NCI-H2196 treated with DMSO at 0.1 percent for 48 hours (cell line): ENCODE measurements around the gene HYOU1.
"Not testable (repeated sequence)": the region's sequence is repeated elsewhere in the genome, so short reads cannot be mapped to it uniquely, and the experiment has no call there.

Experiments
- DNase-seq: peaks from one replicate; lab custom pipeline; 2025; ENCODE audit not compliant: unreplicated experiment; lab: John Stamatoyannopoulos, UW

HYOU1 gene, protein sequence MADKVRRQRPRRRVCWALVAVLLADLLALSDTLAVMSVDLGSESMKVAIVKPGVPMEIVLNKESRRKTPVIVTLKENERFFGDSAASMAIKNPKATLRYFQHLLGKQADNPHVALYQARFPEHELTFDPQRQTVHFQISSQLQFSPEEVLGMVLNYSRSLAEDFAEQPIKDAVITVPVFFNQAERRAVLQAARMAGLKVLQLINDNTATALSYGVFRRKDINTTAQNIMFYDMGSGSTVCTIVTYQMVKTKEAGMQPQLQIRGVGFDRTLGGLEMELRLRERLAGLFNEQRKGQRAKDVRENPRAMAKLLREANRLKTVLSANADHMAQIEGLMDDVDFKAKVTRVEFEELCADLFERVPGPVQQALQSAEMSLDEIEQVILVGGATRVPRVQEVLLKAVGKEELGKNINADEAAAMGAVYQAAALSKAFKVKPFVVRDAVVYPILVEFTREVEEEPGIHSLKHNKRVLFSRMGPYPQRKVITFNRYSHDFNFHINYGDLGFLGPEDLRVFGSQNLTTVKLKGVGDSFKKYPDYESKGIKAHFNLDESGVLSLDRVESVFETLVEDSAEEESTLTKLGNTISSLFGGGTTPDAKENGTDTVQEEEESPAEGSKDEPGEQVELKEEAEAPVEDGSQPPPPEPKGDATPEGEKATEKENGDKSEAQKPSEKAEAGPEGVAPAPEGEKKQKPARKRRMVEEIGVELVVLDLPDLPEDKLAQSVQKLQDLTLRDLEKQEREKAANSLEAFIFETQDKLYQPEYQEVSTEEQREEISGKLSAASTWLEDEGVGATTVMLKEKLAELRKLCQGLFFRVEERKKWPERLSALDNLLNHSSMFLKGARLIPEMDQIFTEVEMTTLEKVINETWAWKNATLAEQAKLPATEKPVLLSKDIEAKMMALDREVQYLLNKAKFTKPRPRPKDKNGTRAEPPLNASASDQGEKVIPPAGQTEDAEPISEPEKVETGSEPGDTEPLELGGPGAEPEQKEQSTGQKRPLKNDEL

DNA sequence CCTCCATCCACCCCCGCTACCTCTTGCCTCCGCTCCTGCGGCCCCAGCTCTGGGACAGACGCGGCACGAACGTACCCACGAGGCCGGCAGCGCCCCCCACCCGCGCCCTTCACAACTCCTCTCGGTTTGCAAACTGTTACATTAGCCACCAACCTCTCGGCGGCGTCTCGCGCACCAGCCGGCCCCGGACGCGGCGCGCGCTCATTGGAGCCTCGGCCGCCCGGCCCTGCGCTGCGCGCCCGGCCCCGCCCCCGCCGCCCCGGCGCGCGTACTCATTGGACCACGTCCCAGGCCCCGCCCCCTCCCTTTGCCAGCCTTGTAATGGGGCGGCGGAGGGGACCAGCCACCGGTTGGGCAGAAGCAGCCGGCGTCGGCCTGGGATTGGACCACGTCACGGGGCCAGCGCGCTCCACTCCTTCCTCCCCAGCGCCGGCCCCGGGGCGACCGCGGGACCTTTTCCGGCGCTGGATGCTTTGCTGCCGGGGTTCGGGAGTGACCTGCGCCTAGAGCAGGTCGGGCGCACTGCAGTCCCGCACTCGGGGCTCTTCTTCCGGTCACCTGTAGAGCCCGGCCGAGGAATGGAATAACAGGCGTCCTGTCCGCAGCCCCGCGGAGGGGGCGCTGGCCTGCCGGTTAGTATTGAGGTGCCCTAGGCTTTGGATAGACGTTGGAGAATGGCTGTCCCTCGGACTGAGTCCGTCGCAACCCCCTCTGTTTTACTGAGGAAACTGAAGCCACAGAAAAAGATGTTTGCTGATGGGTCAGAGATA is at the start of gene HYOU1:
TSS of gene HYOU1 (minus strand) at position 206 of the 770 bp plus-strand sequence. CDS start 1,045 bp downstream, outside the sequence.
- peak; percentile 95 for DNase-seq

DNA sequence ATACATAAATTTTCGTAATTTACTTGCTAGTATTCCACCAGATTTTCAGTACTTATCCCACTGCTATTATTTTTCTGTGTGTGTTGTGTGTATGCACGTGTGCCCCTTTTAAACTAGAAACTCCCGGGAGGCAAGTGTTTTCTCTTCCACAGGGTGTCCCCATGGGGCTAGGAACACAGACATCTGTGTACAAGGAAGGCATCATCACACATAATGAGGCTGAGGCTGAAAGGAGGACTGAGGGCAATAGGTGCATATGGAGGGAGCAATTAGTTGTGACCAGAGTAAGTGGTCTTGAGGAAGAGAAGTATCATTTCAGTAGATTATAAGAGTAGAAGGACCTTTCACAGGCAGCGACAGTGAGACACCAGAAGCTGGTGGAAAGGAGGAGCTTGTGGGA is 46.8 kb upstream of the HYOU1 start:
- no peak for DNase-seq

DNA sequence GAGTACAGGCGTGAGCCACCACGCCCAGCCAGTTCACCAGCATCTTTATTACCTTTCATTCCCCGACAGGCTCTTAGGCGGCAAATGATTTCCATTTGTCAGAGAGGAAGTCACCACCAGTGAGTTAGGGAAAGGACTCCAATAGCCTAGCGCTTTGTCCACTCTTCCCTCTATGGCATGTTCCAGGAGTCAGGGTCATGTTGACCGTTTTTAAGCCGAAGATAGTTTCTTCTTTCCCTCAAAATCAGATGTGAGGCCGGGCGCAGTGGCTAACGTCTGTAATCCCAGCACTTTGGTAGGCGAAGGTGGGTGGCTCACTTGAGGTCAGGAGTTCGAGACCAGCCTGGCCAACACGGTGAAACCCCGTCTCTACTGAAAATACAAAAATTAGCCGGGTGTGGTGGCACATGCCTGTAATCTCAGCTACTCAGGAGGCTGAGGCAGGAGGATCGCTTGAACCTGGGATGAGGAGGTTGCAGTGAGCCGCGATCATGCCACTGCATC is 46.2 kb upstream of the HYOU1 start:
- DNase-seq, result not testable (repeated sequence)

DNA sequence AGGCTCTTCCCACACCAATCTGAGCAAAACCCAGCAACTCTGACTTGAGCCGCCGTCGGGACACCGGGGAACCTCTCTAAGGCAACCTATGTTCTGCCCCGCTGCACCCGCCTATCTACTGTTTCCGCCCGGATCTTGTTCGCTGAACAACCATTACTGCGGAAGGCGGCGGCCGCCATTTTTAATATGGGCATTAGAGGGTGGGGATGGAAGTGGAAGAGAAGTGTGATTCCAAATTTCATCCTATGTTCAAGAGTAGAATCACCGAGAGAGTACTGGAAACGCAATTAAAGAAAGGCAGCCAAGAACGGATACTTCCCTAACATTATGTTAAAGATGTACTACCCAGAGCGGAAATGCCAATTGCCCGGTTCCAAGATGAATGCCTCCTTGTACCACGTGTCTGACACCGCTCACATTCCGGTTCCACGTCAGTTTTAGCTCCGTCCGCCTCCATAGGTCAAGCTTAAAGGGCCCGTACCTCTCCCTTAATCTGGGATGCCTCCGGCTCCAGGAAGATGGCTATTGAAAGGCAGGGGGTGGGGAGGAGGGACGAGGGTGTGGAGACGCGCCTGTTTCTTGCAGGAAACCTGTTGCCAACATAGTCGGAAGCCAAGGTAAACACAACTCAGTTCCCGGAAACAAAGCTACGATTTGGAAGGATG is 44.9 kb upstream of the HYOU1 start, which contains the start of gene DPAGT1:
TSS of gene DPAGT1 (minus strand) at position 95 of the 665 bp plus-strand sequence. CDS start 198 bp downstream, outside the sequence.
- peak; percentile 95 for DNase-seq

DNA sequence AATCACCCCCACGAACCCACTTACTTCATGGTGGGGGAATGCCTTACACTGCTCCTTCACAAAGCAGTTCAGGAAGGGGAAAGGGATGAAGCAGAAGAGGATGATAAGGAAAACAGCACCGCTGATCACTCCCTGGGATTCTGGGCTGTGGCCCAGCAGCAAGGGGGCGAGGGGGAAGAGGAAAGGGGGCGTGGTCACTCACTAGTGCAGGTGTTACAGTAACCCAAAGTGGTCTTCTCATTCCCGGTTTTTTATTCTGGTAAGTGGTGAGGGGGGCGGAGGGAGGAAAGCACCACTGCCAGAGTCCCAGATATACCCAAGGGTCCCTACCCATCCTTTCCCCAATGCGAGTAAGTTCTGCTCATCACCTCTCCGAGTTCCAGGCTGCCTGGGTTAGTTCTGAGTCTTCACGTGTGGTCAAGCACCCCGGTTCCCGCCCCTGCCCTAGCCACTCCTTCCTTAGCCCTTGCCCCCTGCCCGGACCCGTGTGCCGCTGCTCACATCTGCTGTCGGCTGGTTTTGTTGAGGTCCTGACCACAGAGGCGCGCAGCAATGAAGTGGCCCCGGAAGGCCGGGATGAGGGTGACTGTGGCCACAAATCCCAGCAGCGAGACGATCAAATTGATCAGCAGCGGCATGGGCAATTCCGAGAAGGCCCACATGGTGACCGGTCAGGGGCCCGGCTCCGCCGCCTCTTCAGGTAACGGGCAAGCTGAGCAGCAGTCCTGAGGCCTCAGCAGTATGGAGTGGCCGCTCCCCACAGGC is 44.2 kb upstream of the HYOU1 start:
- no peak for DNase-seq

DNA sequence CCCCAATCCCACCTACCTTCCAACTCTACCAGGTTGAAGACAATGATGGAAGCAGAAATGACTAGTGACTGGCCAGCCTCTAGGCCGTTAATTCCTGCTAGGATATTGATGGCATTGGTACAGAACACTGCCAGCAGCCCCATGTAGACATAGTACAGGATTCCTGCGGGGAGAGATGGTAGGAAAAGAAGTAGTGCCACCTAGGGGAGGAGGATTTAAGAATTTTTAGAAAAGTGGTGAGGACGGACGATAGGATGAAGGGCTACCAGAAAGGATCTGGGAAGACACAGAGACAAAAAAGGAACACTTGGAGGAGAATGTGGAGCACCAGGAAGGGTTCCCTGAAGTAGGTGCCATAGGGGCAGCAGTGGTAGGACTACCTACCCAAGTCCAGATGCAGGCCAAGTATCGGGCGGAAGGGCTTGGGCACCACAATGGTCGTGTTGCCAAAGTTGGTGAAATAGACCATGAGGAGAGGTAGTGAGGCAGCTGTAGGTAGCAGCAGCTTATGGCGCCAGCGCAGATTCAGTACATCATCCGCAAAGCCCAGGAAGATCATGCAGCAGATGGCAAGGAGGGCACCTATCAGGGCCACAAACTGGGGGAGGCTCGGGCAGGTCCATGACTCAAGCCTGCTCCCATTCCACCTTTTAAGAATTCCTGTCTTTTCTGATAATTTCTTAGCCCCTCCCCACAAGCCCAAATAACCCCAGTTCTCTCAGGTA is 43.4 kb upstream of the HYOU1 start:
- peak; percentile 31 for DNase-seq

DNA sequence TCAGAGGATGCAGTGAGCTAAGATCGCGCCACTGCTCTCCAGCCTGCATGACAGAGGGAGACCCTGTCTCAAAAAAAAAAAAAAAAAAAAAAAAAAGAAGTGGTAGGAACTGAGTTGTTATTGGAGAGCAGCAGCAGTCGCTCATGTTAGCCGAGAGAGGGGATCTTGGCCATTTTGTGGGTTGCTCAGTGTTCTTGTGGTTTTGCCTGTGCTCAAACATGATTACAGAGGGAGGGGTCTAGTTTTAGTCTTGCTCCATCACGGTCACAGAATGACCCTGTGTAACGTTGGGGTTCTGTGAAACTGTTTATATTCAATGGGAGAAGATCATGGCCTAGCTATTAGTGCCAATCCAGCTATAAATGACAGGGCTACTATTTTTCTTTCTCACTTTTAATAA is 42.7 kb upstream of the HYOU1 start:
- DNase-seq, result no peak

DNA sequence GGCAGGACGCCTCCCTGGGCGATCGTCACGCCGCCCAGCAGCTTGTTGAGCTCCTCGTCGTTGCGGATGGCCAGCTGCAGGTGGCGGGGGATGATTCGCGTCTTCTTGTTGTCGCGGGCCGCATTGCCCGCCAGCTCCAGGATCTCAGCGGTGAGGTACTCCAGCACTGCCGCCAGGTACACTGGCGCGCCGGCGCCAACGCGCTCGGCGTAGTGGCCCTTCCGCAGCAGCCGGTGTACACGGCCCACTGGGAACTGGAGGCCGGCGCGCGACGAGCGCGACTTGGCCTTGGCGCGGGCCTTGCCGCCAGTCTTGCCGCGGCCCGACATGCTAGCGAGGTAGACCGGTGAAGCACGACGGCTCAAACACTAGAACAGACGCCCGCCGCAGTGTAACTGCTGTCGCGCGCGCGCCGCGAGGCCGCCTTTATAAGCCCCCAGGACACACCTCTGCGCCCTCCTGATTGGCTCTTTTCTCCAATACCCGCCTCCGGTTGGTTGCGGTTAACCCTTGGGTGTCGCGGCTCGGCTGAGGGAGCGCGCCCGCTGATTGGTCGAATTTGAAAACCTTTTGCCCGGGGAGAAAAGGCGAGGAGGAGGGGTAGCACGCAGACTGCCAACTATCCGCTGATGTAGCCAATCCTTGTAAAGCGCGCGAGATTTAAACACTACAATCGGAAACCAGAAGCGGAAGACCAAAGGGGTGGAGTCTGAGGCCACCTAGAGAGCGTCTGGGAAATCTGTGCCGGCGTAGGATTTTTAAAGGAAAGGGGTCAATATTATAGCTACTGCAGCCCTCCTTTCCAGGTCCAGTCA is 38.3 kb upstream of the HYOU1 start:
- peak; percentile 98 for DNase-seq

DNA sequence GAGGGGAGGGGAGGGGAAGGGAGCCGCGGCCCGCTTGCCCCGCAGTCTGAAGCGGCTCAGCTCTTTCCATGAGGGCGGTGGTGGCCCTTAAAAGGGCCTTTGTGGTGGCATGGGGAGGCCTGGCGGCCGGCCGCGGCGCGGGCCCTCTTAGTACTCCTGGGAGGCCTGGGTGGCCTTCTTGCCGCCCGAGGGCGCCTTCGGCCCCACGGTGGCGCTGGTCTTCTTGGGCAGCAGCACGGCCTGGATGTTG is 37.7 kb upstream of the HYOU1 start:
- DNase-seq, result no peak

DNA sequence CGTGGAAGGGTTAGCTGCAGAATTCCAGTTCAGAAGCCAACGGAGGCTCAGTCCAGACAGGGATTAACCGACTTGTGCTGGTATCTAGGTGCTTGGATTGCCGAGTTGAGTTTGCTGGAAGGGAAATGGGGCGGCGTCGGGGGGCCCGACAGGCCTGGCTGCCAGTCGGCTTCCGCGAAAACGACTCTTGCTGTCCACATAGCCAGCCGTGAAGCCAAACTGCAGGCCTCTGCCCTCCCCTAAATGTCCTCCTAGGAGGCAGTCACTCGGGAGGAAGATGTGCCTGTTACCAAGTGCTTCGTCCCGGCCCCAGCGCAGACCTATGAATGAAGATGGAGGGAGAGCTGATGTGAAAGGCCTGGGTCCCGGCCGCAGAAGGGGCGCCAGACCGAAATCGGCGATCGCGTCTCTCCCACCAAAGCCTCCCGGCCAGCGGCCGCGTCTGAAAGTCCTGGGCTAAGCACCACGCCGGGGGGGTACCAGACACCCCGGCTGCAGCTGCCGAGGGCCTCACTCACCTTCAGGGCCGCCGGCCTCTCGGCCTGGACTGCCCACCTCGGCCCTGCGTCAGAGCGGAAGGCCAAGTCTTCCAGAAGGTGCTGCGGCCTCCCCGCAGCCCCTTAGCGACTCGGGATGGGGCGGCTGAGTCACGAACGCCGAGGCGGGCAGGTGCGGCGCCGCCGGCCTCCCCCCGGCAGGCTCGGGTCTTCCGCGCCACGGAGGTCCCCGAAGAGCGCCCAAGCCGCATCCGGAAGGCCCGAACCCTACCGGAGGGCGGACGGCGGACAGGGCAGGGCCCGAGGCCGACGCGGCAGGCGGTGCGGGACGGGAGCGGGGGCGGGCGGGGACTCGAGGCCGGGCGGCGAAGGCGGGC is 37.2 kb upstream of the HYOU1 start:
- no peak for DNase-seq

DNA sequence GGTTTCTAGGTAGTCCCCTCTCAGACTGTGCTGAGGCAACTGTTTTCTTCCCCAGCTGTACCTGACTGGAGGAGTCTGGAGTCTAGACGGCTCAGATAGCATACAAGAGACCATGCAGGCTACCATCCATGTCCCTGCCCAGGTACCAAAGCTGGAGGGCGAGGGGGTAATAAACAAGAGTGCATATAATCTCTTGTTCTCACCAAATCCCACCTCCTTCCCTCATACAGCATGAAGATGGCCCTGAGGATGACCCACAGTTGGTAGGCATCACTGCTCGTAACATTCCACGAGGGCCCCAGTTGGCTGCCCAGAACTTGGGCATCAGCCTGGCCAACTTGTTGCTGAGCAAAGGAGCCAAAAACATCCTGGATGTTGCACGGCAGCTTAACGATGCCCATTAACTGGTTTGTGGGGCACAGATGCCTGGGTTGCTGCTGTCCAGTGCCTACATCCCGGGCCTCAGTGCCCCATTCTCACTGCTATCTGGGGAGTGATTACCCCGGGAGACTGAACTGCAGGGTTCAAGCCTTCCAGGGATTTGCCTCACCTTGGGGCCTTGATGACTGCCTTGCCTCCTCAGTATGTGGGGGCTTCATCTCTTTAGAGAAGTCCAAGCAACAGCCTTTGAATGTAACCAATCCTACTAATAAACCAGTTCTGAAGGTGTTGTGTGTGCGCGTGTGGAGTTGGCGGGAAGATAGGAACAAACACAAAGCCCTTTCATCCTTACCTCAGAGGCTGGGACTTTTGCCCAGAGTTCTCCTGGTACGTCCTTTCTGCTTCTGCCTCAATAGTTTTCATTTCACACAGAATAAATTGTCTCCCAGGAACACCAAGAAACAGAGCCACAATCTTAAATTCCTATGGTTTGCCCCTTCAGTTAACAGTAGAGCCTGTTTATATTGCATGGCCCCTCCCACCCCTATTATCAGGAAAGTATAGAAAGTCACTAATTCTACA is 36.2 kb upstream of the HYOU1 start:
- peak; percentile 18 for DNase-seq

DNA sequence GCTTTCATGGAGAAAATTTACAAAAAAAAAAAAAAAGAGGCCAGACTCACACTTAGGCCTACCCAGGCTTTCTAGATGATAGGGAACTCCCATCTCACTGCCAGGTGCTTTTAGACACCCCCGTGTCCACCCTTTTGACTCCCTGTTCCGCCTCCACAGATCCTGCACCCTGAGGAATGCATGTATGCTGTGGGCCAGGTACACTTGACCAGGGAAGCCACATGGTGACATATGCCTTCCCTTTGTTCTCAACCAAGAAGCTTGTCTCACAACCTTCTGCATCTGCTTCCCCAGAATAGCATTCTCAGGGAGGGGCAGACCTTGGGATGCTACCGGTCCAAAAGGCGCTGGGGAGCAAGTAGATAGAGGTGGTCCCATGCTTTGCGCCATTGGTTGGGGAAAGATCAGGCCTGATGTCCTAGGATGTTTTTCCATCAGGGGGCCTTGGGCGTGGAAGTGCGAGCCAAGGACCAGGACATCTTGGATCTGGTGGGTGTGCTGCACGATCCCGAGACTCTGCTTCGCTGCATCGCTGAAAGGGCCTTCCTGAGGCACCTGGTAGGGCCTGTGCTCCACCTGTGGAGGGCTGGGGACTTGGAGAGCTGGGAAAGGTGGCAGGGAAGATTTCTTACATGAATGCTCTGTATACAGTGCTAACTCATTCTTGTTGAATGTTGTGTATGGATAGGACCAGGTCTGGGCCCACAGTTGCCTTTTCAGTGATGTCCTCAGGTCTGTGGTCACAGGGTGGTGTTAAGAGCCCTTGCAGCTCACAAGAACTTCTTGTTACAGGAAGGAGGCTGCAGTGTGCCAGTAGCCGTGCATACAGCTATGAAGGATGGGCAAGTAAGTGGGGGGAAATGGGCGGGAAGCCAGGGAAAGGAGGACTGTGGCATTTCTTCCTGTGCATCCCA is 35.2 kb upstream of the HYOU1 start:
- no peak for DNase-seq

DNA sequence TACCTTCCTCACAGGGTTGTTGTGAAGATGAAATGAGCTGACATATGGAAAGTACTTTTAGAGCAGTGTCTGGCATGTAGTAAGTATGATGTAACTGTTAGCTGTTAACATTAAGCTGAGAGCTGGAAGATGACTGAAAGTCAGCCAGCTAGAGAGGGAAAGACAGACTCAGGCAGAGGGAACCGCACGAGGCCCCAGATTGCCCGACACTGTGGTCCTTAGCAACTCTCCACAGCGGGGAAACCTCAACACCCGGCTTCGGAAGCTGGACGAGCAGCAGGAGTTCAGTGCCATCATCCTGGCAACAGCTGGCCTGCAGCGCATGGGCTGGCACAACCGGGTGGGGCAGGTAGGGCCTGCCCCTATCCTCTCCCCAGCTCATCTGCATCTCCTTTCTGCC is 34.2 kb upstream of the HYOU1 start:
- DNase-seq, result no peak

DNA sequence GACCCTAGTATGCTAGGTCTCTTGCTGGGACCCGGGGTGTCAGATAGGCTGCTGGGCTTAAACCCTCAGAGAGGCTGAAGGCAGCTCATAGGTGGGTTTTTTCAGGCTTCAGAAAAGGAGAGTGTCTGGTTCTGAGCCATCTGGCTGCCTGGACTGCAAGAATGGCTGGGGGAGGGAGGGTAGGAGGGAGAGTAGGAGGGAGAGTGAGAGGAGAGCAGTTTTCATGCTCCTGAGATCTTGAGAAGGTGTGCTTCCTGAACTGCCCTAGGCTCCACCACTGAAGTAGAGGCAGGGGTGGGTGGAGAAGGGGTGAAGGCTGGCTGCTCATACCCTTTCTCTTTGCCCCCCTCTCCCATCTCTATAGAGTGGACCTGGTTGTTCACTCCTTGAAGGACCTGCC is 32.3 kb upstream of the HYOU1 start:
- DNase-seq, result no peak

DNA sequence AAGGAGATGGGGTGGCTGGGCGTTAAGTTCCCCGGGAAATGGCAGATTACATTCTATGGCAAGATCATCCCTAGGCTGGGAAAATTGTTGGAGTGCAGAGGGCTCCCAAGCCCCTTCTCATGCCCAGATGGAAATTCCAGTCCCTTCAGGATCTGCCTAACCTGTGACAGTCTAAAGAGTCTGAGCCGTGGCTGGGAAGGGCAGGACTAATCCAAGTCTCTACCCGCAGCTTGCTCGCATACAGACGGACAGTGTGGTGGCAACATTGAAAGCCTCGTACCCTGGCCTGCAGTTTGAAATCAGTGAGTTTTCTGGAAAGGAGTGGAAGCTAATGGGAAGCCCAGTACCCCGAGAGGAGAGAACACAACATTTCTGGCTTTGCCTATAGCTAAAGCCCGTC is 31.4 kb upstream of the HYOU1 start:
- no peak for DNase-seq
